GM10847 (cell line): ENCODE results near the gene PDGFA.

Experiments used
- POLR2A ChIP-seq: IDR thresholded peaks from 2 replicates; pipeline ENCODE4 v1.6.1; 2011; ENCODE audit not compliant: insufficient read length; ENCODE audit errors: extremely low read depth

The PDGFA gene

GRCh38 chr7:519484-520390, at the start of gene PDGFA:
Gene PDGFA, minus strand, starts transcription at chr7:519846. Its CDS starts 845 bp downstream, at chr7:519001.
- no peak for TF ChIP-seq POLR2A

- TF ChIP-seq POLR2A = no peak
Measured at GRCh38 chr7:568031-568951, 48.6 kb upstream of the PDGFA start.

GRCh38 chr7:567305-567883, 47.7 kb upstream of the PDGFA start:
- no peak for TF ChIP-seq POLR2A

GRCh38 chr7:566100-566499, 46.5 kb upstream of the PDGFA start:
- no peak for TF ChIP-seq POLR2A

- TF ChIP-seq POLR2A = no peak
Measured at GRCh38 chr7:564176-564865, 44.7 kb upstream of the PDGFA start.

- no peak for TF ChIP-seq POLR2A
Measured at GRCh38 chr7:563629-564170, 44.1 kb upstream of the PDGFA start.

- TF ChIP-seq POLR2A = no peak
Measured at GRCh38 chr7:562789-563628, 43.4 kb upstream of the PDGFA start.

- no peak for TF ChIP-seq POLR2A
Measured at GRCh38 chr7:562374-562675, 42.7 kb upstream of the PDGFA start.

GRCh38 chr7:561631-562373, 42.2 kb upstream of the PDGFA start:
- no peak for TF ChIP-seq POLR2A

GRCh38 chr7:560966-561630, 41.5 kb upstream of the PDGFA start:
- TF ChIP-seq POLR2A = no peak

GRCh38 chr7:559396-559705, 39.7 kb upstream of the PDGFA start:
- TF ChIP-seq POLR2A = no peak

GRCh38 chr7:557558-557881, 37.9 kb upstream of the PDGFA start:
- TF ChIP-seq POLR2A = no peak
